H9 (cell line): Measurements from ENCODE around the gene MDGA2. TPM values are rescaled to one million over a fixed set of nuclear protein-coding genes. Genes with fewer than 3 reads are reported as not detected.

ENCODE experiments used
- DNase-seq: peaks from one replicate; pipeline ENCODE4 v3.0.0-alpha.2; 2017
- H2AFZ ChIP-seq: one replicate; pipeline ENCODE4 v1.6.1; 2013; ENCODE audit warnings: mild to moderate bottlenecking, low read length, control low read depth, moderate library complexity
- H2AK5ac ChIP-seq: 2 replicates; pipeline ENCODE4 v1.6.1; 2013; ENCODE audit warnings: low read length, control low read depth, mixed read lengths; ENCODE audit not compliant: insufficient read length
- H2BK120ac ChIP-seq: one replicate; pipeline ENCODE4 v1.6.1; 2013; ENCODE audit warnings: low read depth, mild to moderate bottlenecking, low read length, control low read depth, inconsistent platforms; ENCODE audit not compliant: poor library complexity, severe bottlenecking
- H2BK12ac ChIP-seq: 2 replicates; pipeline ENCODE4 v1.6.1; 2013; ENCODE audit warnings: low read length, control low read depth, mixed read lengths, low read depth; ENCODE audit not compliant: insufficient read length
- H2BK15ac ChIP-seq: 2 replicates; pipeline ENCODE4 v1.6.1; 2013; ENCODE audit warnings: low read depth, low read length, control low read depth
- H2BK20ac ChIP-seq: one replicate; pipeline ENCODE4 v1.6.1; 2013; ENCODE audit warnings: low read depth, mild to moderate bottlenecking, low read length, control low read depth, inconsistent platforms; ENCODE audit not compliant: poor library complexity, severe bottlenecking
- H2BK5ac ChIP-seq: 2 replicates; pipeline ENCODE4 v1.6.1; 2013; ENCODE audit warnings: low read length, control low read depth, mixed read lengths; ENCODE audit not compliant: insufficient read length
- H3K14ac ChIP-seq: 2 replicates; pipeline ENCODE4 v1.6.1; 2013; ENCODE audit warnings: low read length, control low read depth; ENCODE audit not compliant: insufficient read depth
- H3K18ac ChIP-seq: 2 replicates; pipeline ENCODE4 v1.6.1; 2013; ENCODE audit warnings: low read depth, mild to moderate bottlenecking, mixed read lengths, low read length, control low read depth; ENCODE audit not compliant: insufficient read length
- H3K23ac ChIP-seq: 2 replicates; pipeline ENCODE4 v1.6.1; 2013; ENCODE audit warnings: low read length, control low read depth, mixed read lengths, low read depth; ENCODE audit not compliant: insufficient read length
- H3K23me2 ChIP-seq: 2 replicates; pipeline ENCODE4 v1.6.1; 2013; ENCODE audit warnings: low read depth, mild to moderate bottlenecking, mixed read lengths, low read length, control low read depth; ENCODE audit not compliant: insufficient read length, poor library complexity, severe bottlenecking
- H3K27ac ChIP-seq: 2 replicates; pipeline ENCODE4 v1.5.1; 2013; ENCODE audit warnings: low read length, control low read depth, mixed read lengths, low read depth; ENCODE audit not compliant: insufficient read length
- H3K27me3 ChIP-seq: 2 replicates; pipeline ENCODE4 v1.6.1; 2013; ENCODE audit warnings: low read length, control low read depth, inconsistent platforms; ENCODE audit not compliant: insufficient read depth
- H3K4ac ChIP-seq: 2 replicates; pipeline ENCODE4 v1.6.1; 2013; ENCODE audit warnings: low read depth, mild to moderate bottlenecking, control low read depth, inconsistent platforms, low read length, moderate library complexity
- H3K4me1 ChIP-seq: 2 replicates; pipeline ENCODE4 v1.6.1; 2013; ENCODE audit warnings: low read length, control low read depth, inconsistent platforms; ENCODE audit not compliant: insufficient read depth
- H3K4me2 ChIP-seq: 2 replicates; pipeline ENCODE4 v1.6.1; 2013; ENCODE audit warnings: low read length, control low read depth, mixed read lengths; ENCODE audit not compliant: insufficient read length, insufficient read depth
- H3K56ac ChIP-seq: 2 replicates; pipeline ENCODE4 v1.6.1; 2013; ENCODE audit warnings: low read depth, mild to moderate bottlenecking, mixed read lengths, low read length, control low read depth; ENCODE audit not compliant: insufficient read length
- H3K79me1 ChIP-seq: 2 replicates; pipeline ENCODE4 v1.6.1; 2013; ENCODE audit warnings: low read depth, mild to moderate bottlenecking, moderate library complexity, low read length, control low read depth, inconsistent platforms; ENCODE audit not compliant: insufficient read depth, poor library complexity, severe bottlenecking
- H3K79me2 ChIP-seq: 2 replicates; pipeline ENCODE4 v1.6.1; 2013; ENCODE audit warnings: low read length, control low read depth, inconsistent platforms; ENCODE audit not compliant: insufficient read depth
- H3K9ac ChIP-seq: 2 replicates; pipeline ENCODE4 v1.6.1; 2013; ENCODE audit warnings: low read length, control low read depth, mixed read lengths; ENCODE audit not compliant: insufficient read length; ENCODE audit errors: extremely low read depth
- H3K9me3 ChIP-seq: one replicate; pipeline ENCODE4 v1.6.1; 2013; ENCODE audit warnings: low read depth, low read length, inconsistent platforms; ENCODE audit not compliant: control insufficient read depth
- H3T11ph ChIP-seq: one replicate; pipeline ENCODE4 v1.6.1; 2013; ENCODE audit warnings: mild to moderate bottlenecking, low read length, control low read depth, inconsistent platforms
- H4K20me1 ChIP-seq: one replicate; pipeline ENCODE4 v1.6.1; 2013; ENCODE audit not compliant: control insufficient read depth, insufficient read length, insufficient read depth
- H4K5ac ChIP-seq: 2 replicates; pipeline ENCODE4 v1.6.1; 2013; ENCODE audit warnings: low read depth, mild to moderate bottlenecking, mixed read lengths, low read length, control low read depth; ENCODE audit not compliant: insufficient read length
- H4K8ac ChIP-seq: replicated peaks from 2 replicates; pipeline ENCODE4 v1.6.1; 2013; ENCODE audit warnings: low read length, control low read depth, mixed read lengths, low read depth; ENCODE audit not compliant: insufficient read length
- H4K91ac ChIP-seq: 2 replicates; pipeline ENCODE4 v1.6.1; 2013; ENCODE audit warnings: low read depth, mild to moderate bottlenecking, moderate library complexity, mixed read lengths, low read length, control low read depth; ENCODE audit not compliant: insufficient read length
- H3K27ac Mint-ChIP-seq, 3 experiments: 2 replicates in 2 of 3; 3 replicates in 1 of 3; pipeline ENCODE4 v1.8.0; 2020 to 2021; ENCODE audit warnings: mixed read lengths in 3 of 3, mild to moderate bottlenecking in 1 of 3, moderate library complexity in 1 of 3
- H3K27me3 Mint-ChIP-seq: 2 replicates; pipeline ENCODE4 v1.8.0; 2021; ENCODE audit warnings: low read depth, mild to moderate bottlenecking, moderate library complexity, mixed read lengths
- H3K36me3 Mint-ChIP-seq, 3 experiments: 2 replicates in 2 of 3; 3 replicates in 1 of 3; pipeline ENCODE4 v1.8.0; 2020 to 2021; ENCODE audit warnings: low read depth in 3 of 3, mixed read lengths in 3 of 3; ENCODE audit not compliant: insufficient read depth in 1 of 3
- H3K4me1 Mint-ChIP-seq, 2 experiments: 2 replicates each; pipeline ENCODE4 v1.8.0; 2020; ENCODE audit warnings: mixed read lengths in 2 of 2
- H3K4me3 Mint-ChIP-seq, 2 experiments: 2 replicates in 1 of 2; 3 replicates in 1 of 2; pipeline ENCODE4 v1.8.0; 2020 to 2021; ENCODE audit warnings: mild to moderate bottlenecking in 2 of 2, mixed read lengths in 2 of 2, moderate library complexity in 1 of 2
- H3K9me3 Mint-ChIP-seq, 2 experiments: 2 replicates in 1 of 2; 3 replicates in 1 of 2; pipeline ENCODE4 v1.8.0; 2020; ENCODE audit warnings: mild to moderate bottlenecking in 2 of 2, mixed read lengths in 2 of 2, moderate library complexity in 1 of 2
- WGBS: extraction: QIAGEN DNeasy Blood & Tissue Kit; methylation state at CpG from one replicate; pipeline ENCODE4 v1.1.7; 2013; ENCODE audit warnings: missing lambda C conversion rate, low lambda C conversion rate, mixed read lengths; ENCODE audit not compliant: insufficient read length; ENCODE audit errors: extremely low coverage; 5-methylcytosine and 5-hydroxymethylcytosine counted together
- total RNA-seq: library from RNA; stranded (reverse); gene quantifications from 2 replicates; pipeline ENCODE4 v1.2.1, GENCODE V29; 2021
- TF ChIP-seq, protein P1 (sequence below): fragments of 200-600 bp; sonication (generic); conservative IDR thresholded peaks from 3 replicates; pipeline ENCODE4 v1.8.0; 2021; ENCODE audit warnings: antibody characterized with exemption, mild to moderate bottlenecking

The MDGA2 gene
- total RNA-seq, 1 experiment from 2014 or later, result 1.9 TPM

- H3K79me1 ChIP-seq, result no peaks in the 10 kb centered on the region
- no peak overlapping the region for H3K18ac ChIP-seq
- DNase-seq, result no peak
- H2AFZ ChIP-seq, result no peak overlapping the region
- H2BK5ac ChIP-seq, result no peak overlapping the region
- H3K4me2 ChIP-seq, result no peak overlapping the region
- no peak overlapping the region for H2BK20ac ChIP-seq
- H4K5ac ChIP-seq, result no peak overlapping the region
- no peak overlapping the region for H2AK5ac ChIP-seq
- Mint-ChIP-seq H3K36me3 (no peaks in the 10 kb centered on the region), H3K27ac (no peak overlapping the region), H3K9me3 (no peaks in the 10 kb centered on the region), H3K4me1 (peaks cover 0 to 5% of the 10 kb centered on the region in 2 experiments; a peak in 2 of 4 replicates), H3K27me3 (no peaks in the 10 kb centered on the region), H3K4me3 (no peak overlapping the region)
- no peak overlapping the region for H2BK12ac ChIP-seq
- no peak overlapping the region for H3K4ac ChIP-seq
- no peak overlapping the region for H3K23ac ChIP-seq
- WGBS, result no CpG with 5 or more reads among the region's 3 CpGs
- H3K23me2 ChIP-seq, result no peaks in the 10 kb centered on the region
- TF ChIP-seq, protein P1, sequence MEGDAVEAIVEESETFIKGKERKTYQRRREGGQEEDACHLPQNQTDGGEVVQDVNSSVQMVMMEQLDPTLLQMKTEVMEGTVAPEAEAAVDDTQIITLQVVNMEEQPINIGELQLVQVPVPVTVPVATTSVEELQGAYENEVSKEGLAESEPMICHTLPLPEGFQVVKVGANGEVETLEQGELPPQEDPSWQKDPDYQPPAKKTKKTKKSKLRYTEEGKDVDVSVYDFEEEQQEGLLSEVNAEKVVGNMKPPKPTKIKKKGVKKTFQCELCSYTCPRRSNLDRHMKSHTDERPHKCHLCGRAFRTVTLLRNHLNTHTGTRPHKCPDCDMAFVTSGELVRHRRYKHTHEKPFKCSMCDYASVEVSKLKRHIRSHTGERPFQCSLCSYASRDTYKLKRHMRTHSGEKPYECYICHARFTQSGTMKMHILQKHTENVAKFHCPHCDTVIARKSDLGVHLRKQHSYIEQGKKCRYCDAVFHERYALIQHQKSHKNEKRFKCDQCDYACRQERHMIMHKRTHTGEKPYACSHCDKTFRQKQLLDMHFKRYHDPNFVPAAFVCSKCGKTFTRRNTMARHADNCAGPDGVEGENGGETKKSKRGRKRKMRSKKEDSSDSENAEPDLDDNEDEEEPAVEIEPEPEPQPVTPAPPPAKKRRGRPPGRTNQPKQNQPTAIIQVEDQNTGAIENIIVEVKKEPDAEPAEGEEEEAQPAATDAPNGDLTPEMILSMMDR, result no peak
- H2BK15ac ChIP-seq, result no peak overlapping the region
- no peaks in the 10 kb centered on the region for H3K79me2 ChIP-seq
- no peak overlapping the region for H4K91ac ChIP-seq
- H3K56ac ChIP-seq, result no peak overlapping the region
- H3T11ph ChIP-seq, result no peak overlapping the region
- no peaks in the 10 kb centered on the region for H3K9me3 ChIP-seq
- no peak overlapping the region for H4K8ac ChIP-seq
- H3K4me1 ChIP-seq, result no peaks in the 10 kb centered on the region
- H3K14ac ChIP-seq, result no peak overlapping the region
- no peak overlapping the region for H2BK120ac ChIP-seq
- H4K20me1 ChIP-seq, result no peaks in the 10 kb centered on the region
- H3K9ac ChIP-seq, result no peak overlapping the region
- no peak overlapping the region for H3K27ac ChIP-seq
- H3K27me3 ChIP-seq, result no peaks in the 10 kb centered on the region
These were observed 526.7 kb downstream of the MDGA2 start for GRCh38 chr14:47148686-47149085.
